HepG2 (cell line): ENCODE results near the gene SLC4A11. TPM values are rescaled to one million over a fixed set of nuclear protein-coding genes. Genes with fewer than 3 reads are reported as not detected.

ENCODE experiments used
- ATF7 ChIP-seq, 2 experiments: fragments of 450-650 bp in 1 of 2; sonication (generic) in 1 of 2; formaldehyde crosslinking in 1 of 2; IDR thresholded peaks; 2 replicates each; pipeline versions ENCODE4 v1.4.0 to v1.6.1; 2016 to 2020; ENCODE audit warnings: antibody characterized with exemption in 1 of 2, mild to moderate bottlenecking in 1 of 2, missing genetic modification reagents in 1 of 2
- BORCS8-MEF2B ChIP-seq: sonication (generic); formaldehyde crosslinking; IDR thresholded peaks from 2 replicates; pipeline ENCODE4 v1.8.0; 2022; ENCODE audit warnings: mild to moderate bottlenecking, missing genetic modification reagents
- FIP1L1 ChIP-seq: fragments of 200-400 bp; formaldehyde crosslinking; IDR thresholded peaks from 2 replicates; pipeline ENCODE4 v1.6.1; 2018; ENCODE audit warnings: low read depth, mild to moderate bottlenecking, low read length, moderate library complexity, borderline replicate concordance; ENCODE audit not compliant: insufficient read depth
- HDAC1 ChIP-seq: sonication (generic); formaldehyde crosslinking; IDR thresholded peaks from 2 replicates; pipeline ENCODE4 v1.5.1; 2020; ENCODE audit warnings: mild to moderate bottlenecking, missing genetic modification reagents
- HES4 ChIP-seq: sonication (generic); formaldehyde crosslinking; IDR thresholded peaks from 2 replicates; pipeline ENCODE4 v1.9.0; 2021; ENCODE audit warnings: mild to moderate bottlenecking, missing genetic modification reagents, borderline replicate concordance
- HIVEP1 ChIP-seq: sonication (generic); formaldehyde crosslinking; IDR thresholded peaks from 2 replicates; pipeline ENCODE4 v1.4.0; 2020; ENCODE audit warnings: mild to moderate bottlenecking, missing genetic modification reagents
- JDP2 ChIP-seq: sonication (generic); formaldehyde crosslinking; IDR thresholded peaks from 2 replicates; pipeline ENCODE4 v1.8.1; 2022; ENCODE audit warnings: missing genetic modification reagents, borderline replicate concordance
- REST ChIP-seq, 2 experiments: IDR thresholded peaks; 2 replicates each; pipeline ENCODE4 v1.6.1; 2011 to 2012; ENCODE audit warnings: low read length in 2 of 2, borderline replicate concordance in 1 of 2, low read depth in 1 of 2, mild to moderate bottlenecking in 1 of 2, moderate library complexity in 1 of 2
- SCMH1 ChIP-seq: sonication (generic); formaldehyde crosslinking; IDR thresholded peaks from 2 replicates; pipeline ENCODE4 v1.9.0; 2021; ENCODE audit warnings: missing genetic modification reagents, mild to moderate bottlenecking, borderline replicate concordance
- USF2 ChIP-seq, 2 experiments: sonication (generic) in 1 of 2; formaldehyde crosslinking in 1 of 2; IDR thresholded peaks; 2 replicates each; pipeline versions ENCODE4 v1.5.1 to v1.6.1; 2011 to 2020; ENCODE audit warnings: borderline replicate concordance in 1 of 2, low read depth in 1 of 2, low read length in 1 of 2, mild to moderate bottlenecking in 1 of 2, missing genetic modification reagents in 1 of 2, moderate library complexity in 1 of 2
- ZFP62 ChIP-seq: sonication (generic); formaldehyde crosslinking; IDR thresholded peaks from 2 replicates; pipeline ENCODE4 v1.4.0; 2020; ENCODE audit warnings: missing genetic modification reagents
- ZNF263 ChIP-seq: sonication (generic); formaldehyde crosslinking; IDR thresholded peaks from 2 replicates; pipeline ENCODE4 v1.4.0; 2020; ENCODE audit warnings: missing genetic modification reagents
- ZNF512B ChIP-seq: sonication (generic); formaldehyde crosslinking; IDR thresholded peaks from 2 replicates; pipeline ENCODE4 v1.5.1; 2020; ENCODE audit warnings: missing genetic modification reagents, mild to moderate bottlenecking, borderline replicate concordance
- ZNF75D ChIP-seq: sonication (generic); formaldehyde crosslinking; IDR thresholded peaks from 2 replicates; pipeline ENCODE4 v1.8.1; 2023; ENCODE audit warnings: missing genetic modification reagents, mild to moderate bottlenecking, borderline replicate concordance
- ZNF777 ChIP-seq: sonication (generic); formaldehyde crosslinking; IDR thresholded peaks from 2 replicates; pipeline ENCODE4 v1.4.0; 2020; ENCODE audit warnings: missing genetic modification reagents
- polyA plus RNA-seq, 8 experiments: library from polyadenylated mRNA; depleted of rRNA in 3 of 8; stranded (reverse) in 7 of 8; unstranded in 1 of 8; fragments of >200 nt; fragmentation: Illumina TruSeq in 4 of 8; extraction: Trizol in 4 of 8; gene quantifications; 2 replicates each; pipeline versions ENCODE4 v1.2.1 to v1.2.3, GENCODE V29; 2011 to 2016; ENCODE audit warnings: low read depth in 4 of 8, missing spikeins in 1 of 8, mixed read lengths in 1 of 8; ENCODE audit not compliant: insufficient read depth in 1 of 8
- total RNA-seq, 5 experiments: library from RNA; depleted of rRNA; stranded (reverse); fragments of >200 nt; fragmentation: Illumina TruSeq; extraction: Trizol; gene quantifications; 2 replicates each; pipeline ENCODE4 v1.2.3, GENCODE V29; 2016; ENCODE audit warnings: low read depth in 1 of 5
- TF ChIP-seq, protein P1 (sequence below): sonication (generic); formaldehyde crosslinking; IDR thresholded peaks from 2 replicates; pipeline ENCODE4 v1.4.0; 2020; ENCODE audit warnings: mild to moderate bottlenecking, missing genetic modification reagents

SLC4A11 gene
- total and polyA plus RNA-seq, 2 of the 13 experiments (the other 11 are each of a cell fraction or from before 2014, with no cell fraction given) = 3.9 to 27.0 TPM

- TF ChIP-seq REST (IDR thresholded peaks at IDR 0.05; ENCODE audit: borderline replicate concordance in 1 of 2, low read depth in 1 of 2, low read length in 2 of 2) = 0 out of 4 replicates have a peak, but pooled peaks of 1 of the 2 experiments have one; percentile 55
- peak; percentile 90 for TF ChIP-seq ZFP62
- peak; percentile 66; the same call in 1 of the 2 replicates for TF ChIP-seq BORCS8-MEF2B (CRISPR knock-in tag)
- TF ChIP-seq, protein P1, sequence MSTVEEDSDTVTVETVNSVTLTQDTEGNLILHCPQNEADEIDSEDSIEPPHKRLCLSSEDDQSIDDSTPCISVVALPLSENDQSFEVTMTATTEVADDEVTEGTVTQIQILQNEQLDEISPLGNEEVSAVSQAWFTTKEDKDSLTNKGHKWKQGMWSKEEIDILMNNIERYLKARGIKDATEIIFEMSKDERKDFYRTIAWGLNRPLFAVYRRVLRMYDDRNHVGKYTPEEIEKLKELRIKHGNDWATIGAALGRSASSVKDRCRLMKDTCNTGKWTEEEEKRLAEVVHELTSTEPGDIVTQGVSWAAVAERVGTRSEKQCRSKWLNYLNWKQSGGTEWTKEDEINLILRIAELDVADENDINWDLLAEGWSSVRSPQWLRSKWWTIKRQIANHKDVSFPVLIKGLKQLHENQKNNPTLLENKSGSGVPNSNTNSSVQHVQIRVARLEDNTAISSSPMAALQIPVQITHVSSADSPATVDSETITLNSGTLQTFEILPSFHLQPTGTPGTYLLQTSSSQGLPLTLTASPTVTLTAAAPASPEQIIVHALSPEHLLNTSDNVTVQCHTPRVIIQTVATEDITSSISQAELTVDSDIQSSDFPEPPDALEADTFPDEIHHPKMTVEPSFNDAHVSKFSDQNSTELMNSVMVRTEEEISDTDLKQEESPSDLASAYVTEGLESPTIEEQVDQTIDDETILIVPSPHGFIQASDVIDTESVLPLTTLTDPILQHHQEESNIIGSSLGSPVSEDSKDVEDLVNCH (CRISPR knock-in tag) = peak; percentile 91; the same call in 1 of the 2 replicates
- TF ChIP-seq ZNF75D (CRISPR knock-in tag) = no peak
- peak; percentile 67 for TF ChIP-seq HDAC1
- TF ChIP-seq ZNF263 (CRISPR knock-in tag) = peak; percentile 70
- peak; percentile 59; the same call in 1 of the 2 replicates for TF ChIP-seq HIVEP1 (CRISPR knock-in tag)
- TF ChIP-seq SCMH1 = no peak
- TF ChIP-seq ZNF777 (CRISPR knock-in tag) = peak; percentile 84
- no peak for TF ChIP-seq ZNF512B (CRISPR knock-in tag)
- TF ChIP-seq USF2 (IDR thresholded peaks at IDR 0.05; ENCODE audit: low read depth, low read length) = no peak
- TF ChIP-seq USF2 (CRISPR knock-in tag; IDR thresholded peaks at IDR 0.05; ENCODE audit: borderline replicate concordance) = no peak
- TF ChIP-seq JDP2 = no peak
- TF ChIP-seq FIP1L1 = peak; percentile 37; the same call in 1 of the 2 replicates
- no peak for TF ChIP-seq ATF7 (IDR thresholded peaks at IDR 0.05)
- TF ChIP-seq ATF7 (CRISPR knock-in tag; IDR thresholded peaks at IDR 0.05) = 0 out of 2 replicates have a peak, but pooled peaks have one; percentile 16
- TF ChIP-seq HES4 = peak; percentile 91
Measured at GRCh38 chr20:3204124-3204794, 34.7 kb downstream of the SLC4A11 start, which contains the start of gene DDRGK1 (continued).
